KOPT-K1 (cell line): ENCODE measurements around the gene PLXNA4.

ENCODE experiments used
- H3K27ac ChIP-seq: fragments of 200-600 bp; sonication (generic); 2 replicates; pipeline ENCODE4 v1.5.1; 2016; ENCODE audit warnings: antibody characterized with exemption, mild to moderate bottlenecking, low read depth, low read length; ENCODE audit not compliant: poor library complexity, severe bottlenecking
- H3K36me3 ChIP-seq: fragments of 200-600 bp; sonication (generic); 2 replicates; pipeline ENCODE4 v1.5.1; 2017; ENCODE audit warnings: antibody characterized with exemption, mild to moderate bottlenecking, low read length, moderate library complexity; ENCODE audit not compliant: insufficient read depth
- H3K9me3 ChIP-seq: fragments of 200-600 bp; sonication (generic); 2 replicates; pipeline ENCODE4 v1.5.1; 2017; ENCODE audit warnings: antibody characterized with exemption, low read length, mild to moderate bottlenecking; ENCODE audit not compliant: insufficient read depth, poor library complexity, severe bottlenecking

Gene PLXNA4

GRCh38 chr7:132416395-132416794 lies 159.9 kb downstream of the PLXNA4 start:
- Histone ChIP-seq H3K9me3 (peaks cover 13% of the 10 kb centered on the region), H3K36me3 (no peaks in the 10 kb centered on the region), H3K27ac (no peak overlapping the region)

GRCh38 chr7:132415259-132415658 lies 161.0 kb downstream of the PLXNA4 start:
- no peaks in the 10 kb centered on the region for H3K36me3 ChIP-seq
- H3K27ac ChIP-seq, result no peak overlapping the region
- H3K9me3 ChIP-seq, result peaks cover 2% of the 10 kb centered on the region

GRCh38 chr7:132414857-132415256 lies 161.4 kb downstream of the PLXNA4 start:
- H3K27ac ChIP-seq, result no peak overlapping the region
- no peaks in the 10 kb centered on the region for H3K9me3 ChIP-seq

GRCh38 chr7:132412435-132412834 lies 163.8 kb downstream of the PLXNA4 start:
- H3K36me3 ChIP-seq, result no peaks in the 10 kb centered on the region
- H3K27ac ChIP-seq, result no peak overlapping the region
- H3K9me3 ChIP-seq, result no peaks in the 10 kb centered on the region

More at GRCh38 chr7:132414857-132415256, 161.4 kb downstream of the PLXNA4 start:
- H3K36me3 ChIP-seq, result no peaks in the 10 kb centered on the region

- no peaks in the 10 kb centered on the region for H3K36me3 ChIP-seq
- H3K9me3 ChIP-seq, result no peaks in the 10 kb centered on the region
- H3K27ac ChIP-seq, result no peak overlapping the region
Observed at GRCh38 chr7:132410861-132411541, 165.3 kb downstream of the PLXNA4 start.

- no peaks in the 10 kb centered on the region for H3K9me3 ChIP-seq
- H3K36me3 ChIP-seq, result no peaks in the 10 kb centered on the region
- no peak overlapping the region for H3K27ac ChIP-seq
Observed at GRCh38 chr7:132410385-132410784, 165.9 kb downstream of the PLXNA4 start.

- H3K9me3 ChIP-seq, result no peaks in the 10 kb centered on the region
- H3K36me3 ChIP-seq, result no peaks in the 10 kb centered on the region
- no peak overlapping the region for H3K27ac ChIP-seq
Observed at GRCh38 chr7:132407764-132408163, 168.5 kb downstream of the PLXNA4 start.

- Histone ChIP-seq H3K36me3 (no peaks in the 10 kb centered on the region), H3K9me3 (peaks cover 14% of the 10 kb centered on the region), H3K27ac (no peak overlapping the region)
Observed at GRCh38 chr7:132406039-132406438, 170.2 kb downstream of the PLXNA4 start.

- Histone ChIP-seq H3K27ac (no peak overlapping the region), H3K9me3 (peaks cover 14% of the 10 kb centered on the region), H3K36me3 (no peaks in the 10 kb centered on the region)
Observed at GRCh38 chr7:132404261-132404660, 172.0 kb downstream of the PLXNA4 start.

- Histone ChIP-seq H3K27ac (no peak overlapping the region), H3K9me3 (peaks cover 14% of the 10 kb centered on the region), H3K36me3 (no peaks in the 10 kb centered on the region)
Observed at GRCh38 chr7:132403465-132404110, 172.7 kb downstream of the PLXNA4 start.

GRCh38 chr7:132402751-132403245 lies 173.5 kb downstream of the PLXNA4 start:
- Histone ChIP-seq H3K36me3 (no peaks in the 10 kb centered on the region), H3K9me3 (peaks cover 14% of the 10 kb centered on the region), H3K27ac (no peak overlapping the region)

- no peaks in the 10 kb centered on the region for H3K36me3 ChIP-seq
- H3K9me3 ChIP-seq, result peaks cover 14% of the 10 kb centered on the region
- no peak overlapping the region for H3K27ac ChIP-seq
Observed at GRCh38 chr7:132402096-132402495, 174.2 kb downstream of the PLXNA4 start.

GRCh38 chr7:132400561-132401142 lies 175.6 kb downstream of the PLXNA4 start:
- no peak overlapping the region for H3K27ac ChIP-seq
- H3K9me3 ChIP-seq, result peaks cover 14% of the 10 kb centered on the region
- H3K36me3 ChIP-seq, result no peaks in the 10 kb centered on the region

- Histone ChIP-seq H3K36me3 (no peaks in the 10 kb centered on the region), H3K9me3 (peaks cover 14% of the 10 kb centered on the region), H3K27ac (no peak overlapping the region)
Observed at GRCh38 chr7:132399367-132399766, 176.9 kb downstream of the PLXNA4 start.

GRCh38 chr7:132398253-132398925 lies 177.9 kb downstream of the PLXNA4 start:
- no peak overlapping the region for H3K27ac ChIP-seq
- H3K36me3 ChIP-seq, result no peaks in the 10 kb centered on the region
- peaks cover 14% of the 10 kb centered on the region for H3K9me3 ChIP-seq
